GM18507 (cell line): Measurements from ENCODE around the gene CYTH4.
A peak's percentile ranks its signal among the peaks of the same experiment; 100 is the strongest.

ENCODE experiments used
- DNase-seq: peaks from one replicate; pipeline ENCODE4 v3.0.0; 2011; ENCODE audit warnings: low read depth; ENCODE audit not compliant: insufficient read length; ENCODE audit errors: extremely low spot score
- FAIRE-seq: peaks from 2 replicates; lab custom pipeline; 2011; peaks lifted over from hg19 to GRCh38; lab: Jason Lieb, UNC

The CYTH4 gene

DNA sequence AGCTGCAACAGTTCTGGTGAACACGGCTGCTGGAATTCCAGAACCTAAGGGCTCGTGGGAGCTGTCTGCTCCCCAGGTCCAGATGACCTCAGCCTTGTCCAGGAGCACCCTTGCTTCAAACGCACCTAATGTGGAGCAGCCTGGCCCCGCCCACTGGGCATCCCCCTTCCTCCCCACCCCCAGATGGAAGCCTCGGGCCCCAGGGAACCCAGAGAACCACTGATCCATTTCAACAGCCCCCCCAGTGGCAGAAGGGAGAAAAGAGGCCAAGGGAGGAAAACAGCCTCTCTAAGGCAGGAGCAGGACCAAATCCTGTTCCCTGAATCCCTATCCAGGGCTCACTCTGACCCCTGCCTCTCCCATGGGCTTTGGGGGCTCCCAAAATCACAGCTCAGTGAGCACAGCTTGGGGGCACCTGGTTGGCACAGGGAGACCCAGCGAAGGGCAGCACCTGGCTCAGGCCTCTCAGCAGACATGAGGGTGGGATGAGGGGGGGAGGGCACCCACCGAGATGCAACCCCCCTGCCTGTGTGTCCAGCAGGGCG lies 1.2 kb downstream of the CYTH4 start:
- DNase-seq (no peak), FAIRE-seq (peak; percentile 80)

DNA sequence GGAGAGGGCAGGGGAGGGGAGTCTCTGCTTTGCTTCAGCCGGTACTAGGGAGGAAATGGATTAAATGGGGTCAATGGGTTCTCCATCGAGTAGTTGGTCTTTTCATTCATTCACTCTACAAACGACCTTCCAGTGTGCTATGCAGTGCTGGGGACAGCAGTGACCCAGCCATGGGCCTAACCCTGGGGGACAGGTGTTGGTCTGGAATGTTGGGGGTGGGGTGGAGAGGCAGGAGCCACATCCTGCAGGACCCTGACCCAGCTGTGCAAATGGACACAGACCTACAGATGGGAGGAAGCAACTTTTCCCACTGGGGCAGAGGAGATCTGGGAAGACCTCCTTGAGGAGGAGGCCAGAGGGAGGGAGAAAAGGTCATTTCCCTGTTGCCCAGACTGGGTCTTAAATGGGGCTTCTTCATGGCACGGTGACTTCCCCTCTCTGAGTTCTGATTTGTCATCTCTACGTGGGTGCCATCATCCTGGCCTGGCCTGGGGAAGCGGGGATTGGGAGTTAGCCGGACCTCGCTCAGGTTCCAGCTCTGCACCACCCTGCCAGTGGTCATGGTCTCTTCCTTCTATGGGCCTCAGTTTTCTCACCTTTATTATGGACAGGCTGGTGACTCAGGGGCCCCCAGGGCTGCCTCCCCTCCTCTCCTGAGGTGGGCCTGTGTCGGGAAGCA lies 2.0 kb downstream of the CYTH4 start:
- no peak for DNase-seq
- FAIRE-seq = peak; percentile 62

DNA sequence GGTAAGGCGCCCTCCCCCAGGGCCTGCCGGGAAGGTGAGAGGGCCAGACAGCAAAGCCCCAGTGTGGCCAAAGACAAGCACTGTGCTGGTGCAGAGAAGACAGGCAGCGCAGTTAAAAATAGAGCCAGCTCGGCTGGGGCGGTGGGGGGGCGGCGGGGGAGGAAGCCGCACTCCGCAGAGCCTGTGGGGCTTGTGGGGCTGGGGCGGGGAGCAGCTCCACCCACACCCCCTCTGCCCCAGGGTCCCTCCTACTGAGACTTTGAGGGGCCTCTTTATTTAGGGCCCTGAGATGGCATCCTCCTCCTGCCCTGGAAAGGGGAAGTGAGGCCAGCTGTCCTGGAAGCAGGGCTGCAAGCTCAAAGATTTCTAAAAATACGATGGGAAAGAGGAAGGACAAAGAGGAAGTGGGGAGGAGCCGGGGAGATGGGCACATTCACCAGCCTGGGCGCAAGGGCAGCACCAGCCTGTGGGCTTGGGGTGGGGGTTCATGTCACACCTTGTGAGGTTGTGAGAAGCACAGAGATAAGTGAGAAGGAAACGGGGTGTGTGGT lies 2.6 kb downstream of the CYTH4 start:
- peak; percentile 84 for FAIRE-seq
- DNase-seq = no peak

DNA sequence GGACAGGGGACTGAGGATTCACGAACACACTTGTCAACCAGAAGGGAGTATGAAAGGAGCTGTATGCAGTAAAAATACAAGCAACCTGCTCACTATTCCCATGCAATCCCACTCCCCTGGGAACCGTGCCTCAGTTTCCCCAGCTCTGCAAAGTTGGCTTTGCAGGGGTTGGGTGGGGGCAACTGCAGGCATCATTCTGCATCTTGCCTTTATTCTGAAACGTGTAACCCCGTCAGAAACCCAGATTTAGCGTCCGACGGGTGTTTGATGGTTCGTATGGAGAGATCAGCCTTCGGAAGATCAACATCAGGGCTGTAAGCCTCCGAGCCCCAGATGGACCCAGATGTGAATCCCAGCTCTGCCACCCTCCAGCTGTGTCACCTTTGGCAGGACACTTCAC lies 3.6 kb downstream of the CYTH4 start:
- no peak for FAIRE-seq
- no peak for DNase-seq

DNA sequence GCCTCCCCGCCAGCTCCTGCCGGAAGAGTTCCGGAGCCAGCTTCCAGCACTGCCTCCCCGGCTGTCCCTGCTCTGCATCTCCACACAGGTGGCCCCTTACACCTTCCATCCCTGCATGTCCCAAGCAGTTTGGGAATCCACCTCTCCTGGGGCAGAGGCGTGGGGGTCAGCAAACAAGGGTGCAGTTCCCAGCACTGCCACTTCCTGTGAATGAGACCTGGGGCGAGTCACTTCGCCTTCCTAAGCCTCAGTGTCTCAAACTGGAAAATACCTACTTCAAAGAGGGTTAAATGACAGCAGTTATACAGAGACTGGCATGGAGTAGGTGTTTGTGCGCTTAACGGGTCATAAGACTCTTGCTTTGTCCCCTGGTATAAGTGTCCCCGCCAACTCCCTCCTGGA lies 5.2 kb downstream of the CYTH4 start:
- no peak for FAIRE-seq
- no peak for DNase-seq

DNA sequence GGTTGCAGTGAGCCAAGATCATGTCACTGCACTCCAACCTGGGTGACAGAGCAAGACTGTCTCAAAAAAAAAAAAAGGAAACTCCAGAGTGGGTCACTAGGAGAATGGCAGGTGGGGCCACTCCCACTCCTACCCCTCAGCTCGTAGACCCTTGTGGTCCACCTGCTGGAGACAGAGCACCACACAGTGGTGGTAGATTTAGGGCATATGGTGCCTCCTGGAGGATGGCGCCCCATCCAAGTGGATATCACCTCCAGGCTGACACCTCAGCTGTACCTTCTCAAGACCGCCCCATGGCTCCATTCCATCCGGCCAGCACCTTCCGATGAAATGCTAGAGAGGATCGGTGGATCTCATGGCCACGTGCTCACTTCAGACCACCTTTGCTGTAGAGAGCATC lies 6.2 kb downstream of the CYTH4 start:
- FAIRE-seq = no peak
- DNase-seq = no peak

DNA sequence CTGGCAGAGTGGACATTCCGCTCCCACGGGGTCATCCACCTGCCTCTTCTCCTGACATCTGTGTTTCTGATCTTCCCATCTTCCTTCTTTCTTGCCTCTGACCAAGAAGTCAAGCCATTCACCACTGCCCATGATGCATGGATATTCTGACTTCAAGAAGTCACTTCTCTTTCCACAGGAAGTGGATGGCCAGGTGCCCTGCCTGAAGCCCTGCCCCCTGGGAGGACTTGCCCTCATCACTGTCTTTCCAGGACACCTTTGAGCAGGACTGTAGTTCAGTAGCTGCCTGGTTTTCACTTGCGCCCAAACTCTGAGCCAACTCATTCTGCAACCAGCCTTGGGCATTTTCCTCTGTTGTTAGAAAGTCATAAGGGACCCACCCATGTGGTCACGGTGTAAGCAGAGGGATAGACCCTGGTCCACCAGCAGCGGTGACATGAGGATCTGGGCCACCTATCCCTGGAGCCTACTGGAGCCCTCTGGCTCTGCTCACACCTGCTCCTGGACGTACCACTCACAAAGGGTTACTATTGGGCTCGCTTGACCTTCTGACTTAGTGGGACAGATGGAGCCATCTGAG lies 6.9 kb downstream of the CYTH4 start:
- DNase-seq (no peak), FAIRE-seq (no peak)

DNA sequence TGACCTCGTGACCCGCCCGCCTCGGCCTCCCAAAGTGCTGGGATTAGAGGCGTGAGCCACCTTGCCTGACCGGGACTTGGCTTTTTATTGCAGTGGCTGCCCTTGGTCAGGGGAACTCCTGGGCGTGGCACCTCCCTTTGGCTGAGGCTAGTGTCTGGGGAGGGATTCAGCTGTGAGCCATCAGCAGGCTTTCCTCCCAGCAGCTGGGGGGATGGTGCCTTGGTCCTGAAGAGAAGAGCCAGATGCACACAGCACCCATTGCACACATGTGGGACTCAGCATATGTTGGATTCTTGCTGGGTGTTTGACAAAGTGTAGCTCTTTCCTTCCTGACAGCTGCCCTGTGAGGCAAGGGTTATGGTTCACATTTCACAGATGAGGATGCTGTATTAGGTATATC lies 8.4 kb downstream of the CYTH4 start:
- no peak for DNase-seq
- FAIRE-seq = no peak

DNA sequence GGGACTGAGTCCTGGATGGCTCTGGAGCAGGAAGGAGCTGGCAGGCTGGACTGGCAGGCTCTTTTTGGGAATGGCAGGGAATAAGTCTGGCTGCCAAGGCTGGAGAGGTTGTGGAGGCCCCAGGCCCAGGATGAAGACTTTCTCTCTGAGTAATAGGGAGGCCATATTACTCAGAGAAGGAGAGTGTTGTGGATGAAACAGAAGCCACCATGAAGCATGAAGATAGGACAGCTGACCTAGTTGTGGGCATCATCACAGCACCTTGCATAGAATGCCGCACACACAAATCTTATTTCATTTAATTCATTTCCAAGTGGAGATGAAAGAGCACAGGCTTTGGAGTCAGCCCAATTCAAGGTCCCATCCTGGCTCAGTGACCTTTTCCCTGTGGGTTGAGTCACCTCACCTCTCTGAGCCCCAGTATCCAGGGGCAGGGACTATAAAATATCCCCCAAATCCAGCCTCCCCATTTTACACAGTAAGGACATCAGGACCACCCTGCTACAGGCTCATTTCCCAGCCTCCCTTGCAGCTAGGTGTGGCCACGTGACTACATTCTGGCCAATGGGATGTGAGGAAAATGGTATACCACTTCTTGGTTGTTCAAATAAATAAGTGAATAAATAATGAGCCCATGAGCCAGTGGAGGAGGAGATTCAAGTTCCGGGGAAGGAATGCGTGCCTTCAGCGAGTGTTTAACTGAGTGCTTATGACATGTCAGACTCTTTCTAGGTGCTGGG lies 9.4 kb downstream of the CYTH4 start:
- DNase-seq = no peak
- no peak for FAIRE-seq

DNA sequence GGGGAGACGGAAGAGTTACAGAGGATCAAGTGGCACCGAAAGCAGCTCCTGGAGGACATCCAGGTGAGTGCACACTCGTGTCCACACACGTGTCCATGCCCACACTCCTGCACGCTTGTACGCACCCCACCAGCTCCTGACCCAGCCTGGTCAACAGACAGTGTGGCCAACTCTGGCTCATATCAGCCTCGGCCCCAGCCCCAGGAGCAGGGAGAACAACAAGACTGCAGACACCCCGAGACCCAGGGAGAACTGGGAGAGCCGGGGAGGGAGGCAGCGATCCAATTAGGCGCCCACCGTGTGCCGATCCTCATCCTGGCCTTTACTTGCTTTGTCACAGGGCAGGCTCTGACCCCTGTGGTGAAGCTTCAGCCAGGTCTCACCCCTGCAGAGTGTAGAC lies 10.3 kb downstream of the CYTH4 start:
- no peak for DNase-seq
- FAIRE-seq = no peak

DNA sequence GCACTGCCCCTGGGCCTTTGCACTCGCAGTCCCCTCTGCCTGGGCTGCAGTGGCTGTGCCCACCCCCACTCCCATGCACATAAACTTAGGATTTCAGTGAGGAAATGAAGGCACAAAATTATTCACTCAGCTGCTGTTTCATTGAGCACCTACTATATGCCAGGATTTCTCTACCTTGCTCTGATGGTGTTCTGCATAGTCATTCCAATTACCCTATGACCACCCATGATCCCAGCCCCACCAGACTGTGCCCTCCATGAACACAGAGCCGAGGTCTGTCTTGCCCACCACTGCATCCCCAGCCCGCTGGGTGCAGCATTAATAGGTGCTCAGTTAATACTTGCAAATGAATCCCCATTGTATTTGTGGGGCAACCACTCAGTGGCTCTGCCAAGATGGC lies 10.9 kb downstream of the CYTH4 start:
- FAIRE-seq (no peak), DNase-seq (no peak)

DNA sequence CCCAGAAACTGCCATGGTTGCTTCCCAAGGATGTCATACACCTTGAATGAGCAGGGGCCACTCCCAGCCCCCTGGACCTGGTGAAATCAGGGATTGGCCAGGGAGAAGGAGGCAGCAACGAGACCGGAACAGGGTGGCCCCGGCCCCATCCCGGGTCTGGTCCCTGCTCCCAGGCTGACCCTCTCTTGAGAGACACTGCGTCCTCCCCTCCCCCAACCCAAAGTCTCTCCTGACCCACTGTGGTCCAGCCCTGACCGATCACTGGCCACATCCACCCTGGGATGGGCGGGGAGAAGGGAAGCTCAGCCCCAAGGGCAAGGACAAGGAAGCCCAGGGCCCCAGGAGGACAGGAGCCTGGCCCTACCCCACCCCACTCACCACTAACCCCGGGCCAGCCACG lies 12.4 kb downstream of the CYTH4 start:
- no peak for FAIRE-seq
- no peak for DNase-seq

DNA sequence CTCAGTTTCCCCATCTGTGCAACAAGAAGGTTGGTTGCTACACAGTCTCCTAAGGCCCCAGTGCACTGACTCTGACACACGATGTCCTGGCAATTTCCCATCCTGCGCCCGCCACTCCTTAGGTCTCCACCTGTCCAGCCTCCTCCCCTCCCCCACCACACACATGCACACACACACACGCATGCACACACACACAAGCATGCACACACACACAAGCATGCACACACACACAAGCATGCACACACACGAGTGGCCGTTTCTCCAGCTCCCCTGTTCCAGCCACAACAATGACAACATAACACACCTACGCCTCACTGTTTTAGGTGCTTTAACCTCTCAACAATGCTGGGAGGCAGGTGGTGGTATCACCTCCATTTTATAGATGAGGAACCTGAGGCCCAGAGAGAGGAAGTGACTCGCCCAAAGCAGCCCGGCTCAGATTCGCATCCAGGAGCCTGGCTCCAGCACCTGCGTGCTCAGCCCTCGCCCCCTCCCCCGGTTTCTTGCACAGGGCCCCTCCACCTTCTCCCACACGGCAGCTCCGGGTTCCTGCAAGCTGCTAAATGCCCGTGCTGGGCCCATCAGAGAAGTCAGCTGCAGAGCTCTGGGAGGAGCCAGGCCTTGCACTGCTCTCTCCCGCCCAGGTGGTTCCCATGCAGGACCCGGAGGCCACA lies 13.0 kb downstream of the CYTH4 start:
- FAIRE-seq = no peak
- no peak for DNase-seq

DNA sequence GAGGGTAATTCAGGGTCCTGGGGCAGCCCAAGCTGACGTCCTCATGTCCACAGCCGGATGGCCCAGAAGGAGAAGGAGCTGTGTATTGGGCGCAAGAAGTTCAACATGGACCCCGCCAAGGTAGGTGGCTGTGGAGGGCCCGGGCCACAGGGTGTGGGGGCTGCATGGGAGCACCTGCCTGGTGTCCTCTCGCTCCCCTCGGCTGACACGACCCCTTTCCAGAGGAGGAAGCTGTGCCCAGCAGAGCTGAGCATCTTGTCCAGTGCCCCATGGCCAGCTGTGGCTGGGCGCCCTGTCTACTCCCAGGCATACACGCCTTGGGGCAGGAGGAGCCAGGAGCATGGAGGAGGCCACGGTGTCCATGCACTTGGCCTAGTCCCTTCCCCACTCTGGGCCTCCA lies 13.6 kb downstream of the CYTH4 start:
- DNase-seq = no peak
- no peak for FAIRE-seq

DNA sequence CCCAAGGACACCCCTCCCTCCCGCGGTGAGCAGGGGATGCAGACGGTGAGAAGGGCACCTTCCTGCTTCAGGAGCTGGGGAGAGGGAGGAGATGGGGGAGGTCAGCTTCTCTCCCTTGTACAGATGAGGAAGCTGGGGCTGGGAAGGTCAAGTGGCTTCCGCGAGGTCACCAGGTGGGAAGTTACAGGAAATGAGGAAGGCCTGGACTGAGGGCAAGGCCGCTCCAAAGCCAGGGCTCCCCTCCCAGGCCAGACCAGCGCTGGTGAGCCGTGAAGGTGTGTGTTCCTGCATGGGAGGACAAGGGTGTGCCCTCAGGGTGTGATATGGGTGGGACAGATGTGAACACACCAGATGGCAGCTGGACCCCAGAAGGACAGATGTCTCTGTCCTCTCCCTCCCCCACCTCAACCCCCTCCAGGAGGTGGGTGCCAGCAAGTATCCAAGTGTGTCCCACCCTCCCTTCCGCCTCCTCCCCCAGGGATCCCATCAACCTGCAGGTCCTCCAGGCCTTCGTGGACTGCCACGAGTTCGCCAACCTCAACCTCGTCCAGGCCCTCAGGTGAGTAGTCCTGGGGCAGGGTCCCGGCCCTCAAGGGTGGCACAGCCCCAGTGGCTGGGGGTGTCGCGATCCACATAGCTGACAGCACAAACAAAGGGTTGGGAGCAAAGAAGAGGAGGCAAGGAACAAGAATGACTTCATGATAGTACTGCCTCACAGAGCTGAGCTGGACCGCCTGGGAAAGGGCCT lies 16.6 kb downstream of the CYTH4 start:
- DNase-seq (no peak), FAIRE-seq (peak; percentile 42)

DNA sequence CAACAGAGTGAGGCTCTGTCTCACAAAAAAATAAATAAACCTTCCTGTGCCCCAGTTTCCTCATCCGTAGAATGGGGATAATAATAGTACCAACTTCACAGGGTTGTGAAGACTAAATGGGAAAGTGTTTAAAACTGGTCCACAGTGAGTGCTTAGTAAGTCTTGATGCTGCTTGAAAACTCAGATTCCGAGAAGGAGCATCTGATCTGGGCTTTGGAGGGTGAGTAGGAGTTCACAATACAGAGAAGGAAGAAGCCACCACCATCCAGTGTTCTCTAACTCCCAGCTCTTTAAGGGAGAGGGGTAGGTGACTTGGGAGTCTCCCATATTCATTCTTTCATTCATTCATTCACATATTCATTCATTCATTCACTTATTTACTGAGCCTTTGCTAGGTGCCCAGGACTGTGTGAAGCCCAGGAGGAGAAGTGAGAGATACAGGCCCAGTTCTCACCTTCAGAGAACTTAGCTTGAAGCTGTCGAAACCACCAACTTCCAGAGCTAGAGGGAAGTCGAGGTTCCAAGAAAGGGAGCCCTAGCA lies 17.7 kb downstream of the CYTH4 start:
- DNase-seq = no peak
- no peak for FAIRE-seq

DNA sequence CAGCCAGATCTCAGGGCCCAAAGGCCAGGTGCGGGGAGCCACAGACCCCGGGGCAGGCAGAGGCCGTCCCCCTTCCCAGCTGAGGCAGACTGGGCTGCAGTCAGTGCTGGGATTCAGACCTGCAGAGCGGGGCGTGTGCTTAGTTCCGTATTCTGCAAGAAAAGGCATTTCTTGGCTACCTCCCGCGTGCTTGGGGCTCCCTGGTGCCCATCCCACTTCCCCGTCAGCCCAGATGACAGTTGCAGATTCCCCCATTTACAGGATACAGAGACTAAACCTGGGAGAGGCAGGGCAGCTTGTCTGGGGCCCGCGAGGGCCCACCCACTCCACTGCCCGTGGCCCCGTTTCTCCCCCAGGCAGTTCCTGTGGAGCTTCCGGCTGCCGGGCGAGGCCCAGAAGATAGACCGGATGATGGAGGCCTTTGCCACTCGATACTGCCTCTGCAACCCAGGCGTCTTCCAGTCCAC lies 18.3 kb downstream of the CYTH4 start:
- FAIRE-seq (no peak), DNase-seq (no peak)

DNA sequence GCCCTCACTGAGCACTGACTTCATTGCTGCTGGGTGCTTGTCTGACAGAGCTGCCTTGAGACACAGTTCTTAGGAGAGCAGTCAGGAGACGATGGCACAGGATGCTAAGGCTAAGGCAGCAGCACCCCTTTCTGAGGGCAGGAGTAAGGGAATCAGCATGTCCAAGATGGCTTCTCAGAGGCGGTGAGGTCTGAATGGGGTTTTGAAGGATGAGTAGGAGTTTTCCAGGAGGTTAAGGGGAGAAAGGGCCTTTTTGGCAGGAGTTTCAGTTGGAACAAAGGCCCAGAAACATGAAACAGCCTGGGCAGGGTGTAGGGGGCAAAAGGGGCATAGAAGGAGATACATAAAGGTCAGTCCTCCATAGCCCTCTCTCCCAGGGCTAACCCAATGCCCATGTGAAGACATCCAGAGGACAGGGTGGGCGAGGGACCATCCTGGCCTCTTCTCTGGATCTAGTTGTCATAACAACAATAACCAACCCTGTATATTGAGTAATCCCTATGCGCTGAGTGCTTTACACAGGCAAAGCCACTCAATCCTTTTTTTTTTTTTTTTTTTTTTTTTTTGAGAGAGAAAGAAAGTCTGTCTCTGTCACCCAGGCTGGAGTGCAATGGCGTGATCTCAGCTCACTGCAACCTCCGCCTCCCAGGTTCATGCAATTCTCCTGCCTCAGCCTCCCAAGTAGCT lies 19.0 kb downstream of the CYTH4 start:
- DNase-seq (no peak), FAIRE-seq (no peak)
